NCI-H1694 (cell line): ENCODE results near the gene POGZ.

Experiments
- DNase-seq: peaks from one replicate; lab custom pipeline; 2025; lab: John Stamatoyannopoulos, UW

POGZ gene

DNA sequence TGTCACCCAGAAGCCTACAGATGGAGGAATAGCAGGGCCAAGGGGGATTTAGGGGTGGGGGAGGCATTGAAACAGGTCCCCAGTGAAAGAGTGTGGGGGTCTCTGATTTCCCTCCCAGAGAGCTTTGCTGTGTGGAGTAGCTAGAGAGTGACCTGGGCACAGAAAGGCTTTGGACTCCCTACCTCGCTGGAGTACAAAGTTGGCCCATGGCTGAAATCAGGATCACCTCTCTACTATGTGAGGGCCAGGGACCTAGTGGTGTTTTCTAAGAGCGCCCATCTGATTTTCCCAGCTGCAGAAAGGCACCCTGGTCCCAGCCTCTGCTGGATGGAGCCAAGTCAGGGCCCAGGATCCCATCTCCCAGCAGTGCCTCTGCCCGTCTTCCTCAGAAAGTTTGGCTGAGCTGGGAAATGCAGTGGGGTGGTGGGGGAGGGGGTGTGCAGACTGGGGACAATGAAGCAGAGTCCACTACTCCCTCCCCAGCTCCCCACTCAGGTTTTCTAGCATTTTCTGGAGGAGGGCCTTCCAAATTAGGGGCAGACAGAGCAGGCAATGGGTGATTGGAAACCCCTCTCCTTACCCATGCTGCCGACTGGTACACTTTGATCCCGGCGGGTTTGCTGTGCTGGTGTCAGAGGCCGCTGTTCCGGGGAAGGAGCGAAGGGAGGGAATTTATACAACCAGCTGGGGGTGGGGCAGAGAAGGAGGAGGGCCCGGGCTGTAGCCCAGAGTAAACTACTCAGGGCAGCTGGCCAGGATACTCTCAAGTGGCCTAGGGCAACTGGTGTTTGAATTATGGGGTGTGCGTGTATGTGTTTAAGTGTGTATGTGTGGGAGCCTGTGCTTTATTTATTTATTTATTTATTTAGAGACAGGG is 87.0 kb downstream of the POGZ start, which contains the start of gene SELENBP1:
SELENBP1 (minus strand) TSS at position 648 of the 877 bp plus-strand sequence; CDS start at position 584, 64 bp downstream.
- DNase-seq, result no peak

GRCh38 chr1:151371370-151372057 is 87.8 kb downstream of the POGZ start:
- DNase-seq, result peak; percentile 85

GRCh38 chr1:151370211-151370911 is 88.9 kb downstream of the POGZ start:
- no peak for DNase-seq

GRCh38 chr1:151369621-151370048 is 89.7 kb downstream of the POGZ start:
- no peak for DNase-seq

DNA sequence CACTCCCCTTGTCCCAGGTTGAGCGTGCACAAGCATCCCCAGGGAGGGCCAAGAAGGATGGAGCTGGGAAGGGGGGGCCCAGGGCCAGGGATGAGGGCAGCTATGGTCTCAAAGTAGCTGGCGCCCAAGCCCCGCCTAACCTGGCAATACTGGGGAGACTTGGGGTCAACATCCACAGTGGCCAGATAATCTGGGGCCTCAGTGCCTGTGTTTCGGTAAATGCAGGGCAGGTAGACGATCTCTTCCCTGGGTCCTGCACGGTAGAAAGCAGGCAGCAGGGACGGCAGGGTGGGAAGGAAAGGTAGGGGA is 90.0 kb downstream of the POGZ start:
- DNase-seq, result no peak

- no peak for DNase-seq
Observed at GRCh38 chr1:151368393-151369301, 90.6 kb downstream of the POGZ start.

- no peak for DNase-seq
Observed at GRCh38 chr1:151367658-151368392, 91.5 kb downstream of the POGZ start.

DNA sequence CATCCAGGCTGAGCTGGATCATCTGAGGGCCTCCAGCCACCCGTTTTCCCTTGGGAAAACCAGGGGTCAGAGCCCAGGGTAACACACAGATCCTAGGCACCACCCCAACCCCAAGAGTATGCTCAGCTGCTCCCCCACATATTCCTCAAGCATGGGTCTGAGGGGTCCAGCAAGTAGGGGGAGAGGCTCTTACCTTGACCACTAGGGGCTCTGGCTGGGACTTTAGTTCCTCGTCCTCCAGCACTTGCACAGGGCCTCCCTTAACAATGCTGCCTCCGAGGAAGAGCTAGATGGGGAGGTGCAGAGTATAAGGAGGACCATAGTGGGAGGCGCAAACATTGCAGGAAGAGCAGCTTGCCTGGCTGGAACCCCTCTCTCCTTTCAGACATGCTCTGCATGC is 94.3 kb downstream of the POGZ start:
- no peak for DNase-seq

GRCh38 chr1:151362308-151363155 is 96.8 kb downstream of the POGZ start:
- DNase-seq, result no peak

GRCh38 chr1:151361883-151362282 is 97.4 kb downstream of the POGZ start:
- DNase-seq, result no peak

DNA sequence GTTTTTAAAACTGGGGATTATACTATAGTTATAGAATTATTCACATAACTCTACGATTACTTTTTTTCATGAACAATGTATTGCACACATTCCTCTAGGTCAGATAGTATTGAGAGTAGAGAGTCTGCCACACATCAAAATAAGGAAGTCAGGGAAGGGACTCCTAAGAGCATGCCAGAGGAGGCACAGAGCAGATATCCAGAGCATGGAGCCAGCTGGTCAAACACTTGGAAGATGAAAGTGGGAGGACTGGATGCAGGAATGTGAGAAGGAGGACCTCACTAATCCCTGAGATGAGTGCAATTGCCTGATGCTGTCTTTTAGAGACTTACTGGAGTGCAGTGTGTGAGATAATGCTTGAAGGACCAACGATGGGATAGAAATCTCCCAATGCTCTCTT is 102.6 kb downstream of the POGZ start:
- no peak for DNase-seq
